Thyroid gland (tissue), 4 donors: Measurements from ENCODE around the gene OSCAR. TPM values are rescaled to one million over a fixed set of nuclear protein-coding genes. Genes with fewer than 3 reads are reported as not detected.

Experiments used
- DNase-seq, 2 donors: peaks; one replicate each; pipeline ENCODE4 v3.0.0-alpha.2; 2019
- H3K27ac ChIP-seq, 3 donors: fragments of 200-600 bp; sonication (generic); 1 replicate in 2 of 3; 2 replicates in 1 of 3; pipeline ENCODE4 v1.5.1; 2016 to 2019; ENCODE audit warnings: mild to moderate bottlenecking in 1 of 3, moderate library complexity in 1 of 3
- H3K27me3 ChIP-seq: fragments of 200-600 bp; sonication (generic); one replicate; pipeline ENCODE4 v1.5.1; 2019
- H3K36me3 ChIP-seq, 2 donors: fragments of 200-600 bp; sonication (generic); one replicate each; pipeline ENCODE4 v1.5.1; 2016 to 2019
- H3K4me1 ChIP-seq, 2 donors: fragments of 200-600 bp; sonication (generic); one replicate each; pipeline ENCODE4 v1.5.1; 2017 to 2019
- H3K4me3 ChIP-seq, 3 donors: fragments of 200-600 bp; sonication (generic); replicated peaks in 1 of 3; 1 replicate in 2 of 3; 2 replicates in 1 of 3; pipeline ENCODE4 v1.5.1; 2016; ENCODE audit warnings: mild to moderate bottlenecking in 1 of 3
- H3K9me3 ChIP-seq: fragments of 200-600 bp; sonication (generic); one replicate; pipeline ENCODE4 v1.5.1; 2017
- CTCF ChIP-seq, 6 experiments: fragments of 200-600 bp in 3 of 6; fragments of 450-650 bp in 3 of 6; sonication (generic) in 3 of 6; IDR thresholded peaks; one replicate each; pipeline ENCODE4 v1.5.1; 2016 to 2019; ENCODE audit warnings: antibody characterized with exemption in 6 of 6, mild to moderate bottlenecking in 2 of 6, inconsistent platforms in 1 of 6, moderate library complexity in 1 of 6
- POLR2A ChIP-seq, 2 donors: fragments of 450-650 bp; IDR thresholded peaks; one replicate each; pipeline ENCODE4 v1.6.1; 2017; ENCODE audit warnings: antibody characterized with exemption in 2 of 2, mild to moderate bottlenecking in 2 of 2, moderate library complexity in 1 of 2
- WGBS, 2 donors: methylation state at CpG; one replicate each; pipeline ENCODE4 v1.1.5; 2017; 5-methylcytosine and 5-hydroxymethylcytosine counted together
- intact Hi-C: fragments of 100-400 bp; cut with DNase I; formaldehyde crosslinking; loops from one replicate; pipeline ENCODE4 v1.15.1; 2023
- total RNA-seq, 4 donors: library from RNA; depleted of rRNA; stranded (reverse); fragments of >200 nt; gene quantifications; one replicate each; pipeline ENCODE4 v1.2.3, GENCODE V29; 2016

Gene OSCAR
- total RNA-seq, 4 donors from 2014 or later = 0.39 to 1.1 (median 0.96) TPM; not detected in 1

GRCh38 chr19:54127688-54128440 lies 27.3 kb upstream of the OSCAR start:
- no peak overlapping the region for H3K4me3 ChIP-seq
- no peaks in the 10 kb centered on the region for H3K9me3 ChIP-seq
- WGBS, 2 donors = 93 to 95% methylated on average over 32 to 39 of the region's 44 CpGs
- H3K27ac ChIP-seq = no peak overlapping the region
- peaks cover 75 to 76% of the 10 kb centered on the region in 2 donors for H3K36me3 ChIP-seq
- TF ChIP-seq POLR2A (IDR thresholded peaks at IDR 0.05) = no peak
- TF ChIP-seq CTCF (IDR thresholded peaks at IDR 0.05) = no peak
- H3K4me1 ChIP-seq = no peaks in the 10 kb centered on the region
- intact Hi-C loops = no loop called here
- H3K27me3 ChIP-seq = no peaks in the 10 kb centered on the region
- no peak for DNase-seq

DNA sequence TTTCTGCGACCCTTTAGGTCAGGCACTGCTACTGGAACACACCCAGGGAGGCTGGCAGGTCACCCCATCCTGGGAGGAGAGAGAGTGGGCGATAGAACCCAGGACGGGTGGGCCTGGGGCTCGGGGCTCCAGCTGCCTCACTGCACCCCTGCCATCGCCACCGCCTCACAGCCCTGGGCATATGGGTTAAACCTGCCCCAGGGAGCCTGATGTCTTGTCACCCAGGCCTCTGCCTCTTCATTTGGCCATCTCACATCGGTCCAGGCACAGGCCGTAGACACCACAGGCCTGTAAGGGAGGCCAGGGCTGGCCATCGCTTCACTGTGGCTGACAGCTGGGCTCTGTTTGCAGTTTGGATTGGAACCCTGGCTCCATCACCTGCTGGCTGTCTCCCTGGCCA lies 25.1 kb upstream of the OSCAR start:
- Histone ChIP-seq H3K27ac (no peak overlapping the region), H3K4me3 (no peak overlapping the region), H3K9me3 (no peaks in the 10 kb centered on the region), H3K4me1 (no peaks in the 10 kb centered on the region), H3K27me3 (no peaks in the 10 kb centered on the region), H3K36me3 (peaks cover 80 to 81% of the 10 kb centered on the region in 2 donors)
- TF ChIP-seq CTCF (IDR thresholded peaks at IDR 0.05) = no peak
- TF ChIP-seq POLR2A (IDR thresholded peaks at IDR 0.05) = no peak
- intact Hi-C loops = no loop called here
- DNase-seq = no peak
- 91 to 95% methylated on average over 6 to 9 of the region's 9 CpGs for WGBS, 2 donors

GRCh38 chr19:54124393-54124792 lies 23.8 kb upstream of the OSCAR start:
- no peaks in the 10 kb centered on the region for H3K27me3 ChIP-seq
- no peak for DNase-seq
- no peak overlapping the region for H3K27ac ChIP-seq
- no peaks in the 10 kb centered on the region for H3K9me3 ChIP-seq
- intact Hi-C loops = no loop called here
- TF ChIP-seq CTCF (IDR thresholded peaks at IDR 0.05) (no peak), POLR2A (IDR thresholded peaks at IDR 0.05) (no peak)
- no peak overlapping the region for H3K4me3 ChIP-seq
- H3K36me3 ChIP-seq = peaks cover 82 to 85% of the 10 kb centered on the region in 2 donors
- 95% methylated on average over 18 to 19 of the region's 19 CpGs for WGBS, 2 donors
- H3K4me1 ChIP-seq = no peaks in the 10 kb centered on the region

- 94 to 98% methylated on average over 16 of the region's 17 CpGs for WGBS, 2 donors
- no peak for DNase-seq
- Histone ChIP-seq H3K27ac (no peak overlapping the region), H3K27me3 (no peaks in the 10 kb centered on the region), H3K4me1 (no peaks in the 10 kb centered on the region), H3K4me3 (no peak overlapping the region), H3K9me3 (no peaks in the 10 kb centered on the region), H3K36me3 (peaks cover 77 to 80% of the 10 kb centered on the region in 2 donors)
- no peak for TF ChIP-seq CTCF (IDR thresholded peaks at IDR 0.05)
- TF ChIP-seq POLR2A (IDR thresholded peaks at IDR 0.05) = no peak
- intact Hi-C loops = no loop called here
Observed at GRCh38 chr19:54123682-54124081, 23.1 kb upstream of the OSCAR start.

- Histone ChIP-seq H3K4me3 (no peak overlapping the region), H3K4me1 (peaks cover 5 to 10% of the 10 kb centered on the region in 2 donors), H3K9me3 (no peaks in the 10 kb centered on the region), H3K27ac (no peak overlapping the region), H3K36me3 (peaks cover 53 to 62% of the 10 kb centered on the region in 2 donors), H3K27me3 (no peaks in the 10 kb centered on the region)
- 90 to 97% methylated on average over 10 of the region's 10 CpGs for WGBS, 2 donors
- TF ChIP-seq CTCF (IDR thresholded peaks at IDR 0.05) (no peak), POLR2A (IDR thresholded peaks at IDR 0.05) (no peak)
- intact Hi-C loops = no loop called here
- no peak for DNase-seq
Observed at GRCh38 chr19:54121259-54121658, 20.7 kb upstream of the OSCAR start.
